Measurements from ENCODE around the gene SLC9A3.
"Not testable (repeated sequence)": the region's sequence is repeated elsewhere in the genome, so short reads cannot be mapped to it uniquely, and the experiment has no call there.

SLC9A3 gene

GRCh38 chr5:523441-524222 lies 617 bp downstream of the SLC9A3 start:
- DNase-seq: no peak

GRCh38 chr5:522899-523440 lies 1.3 kb downstream of the SLC9A3 start:
- DNase-seq: no peak

DNA sequence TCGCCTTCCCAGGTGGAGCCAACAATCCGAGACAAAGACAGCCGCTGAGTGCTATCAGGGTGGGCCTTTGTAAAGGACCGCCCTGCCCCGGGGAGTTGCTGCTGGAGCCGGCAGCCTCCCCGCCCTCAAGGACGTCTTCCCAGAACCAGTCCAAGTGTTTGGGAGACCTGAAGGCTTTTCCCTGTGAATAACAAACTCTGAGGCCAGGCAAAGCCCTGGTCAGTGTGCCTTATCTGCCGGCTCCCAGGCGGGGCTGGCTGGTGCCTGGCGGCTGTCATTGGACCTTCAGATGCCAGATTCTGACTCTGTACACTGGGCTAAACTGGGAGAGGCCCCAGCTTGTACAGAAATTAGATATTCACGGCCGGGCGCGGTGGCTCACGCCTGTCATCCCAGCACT lies 2.1 kb downstream of the SLC9A3 start:
- no peak for DNase-seq

GRCh38 chr5:521680-522079 lies 2.6 kb downstream of the SLC9A3 start:
- no peak for DNase-seq

DNA sequence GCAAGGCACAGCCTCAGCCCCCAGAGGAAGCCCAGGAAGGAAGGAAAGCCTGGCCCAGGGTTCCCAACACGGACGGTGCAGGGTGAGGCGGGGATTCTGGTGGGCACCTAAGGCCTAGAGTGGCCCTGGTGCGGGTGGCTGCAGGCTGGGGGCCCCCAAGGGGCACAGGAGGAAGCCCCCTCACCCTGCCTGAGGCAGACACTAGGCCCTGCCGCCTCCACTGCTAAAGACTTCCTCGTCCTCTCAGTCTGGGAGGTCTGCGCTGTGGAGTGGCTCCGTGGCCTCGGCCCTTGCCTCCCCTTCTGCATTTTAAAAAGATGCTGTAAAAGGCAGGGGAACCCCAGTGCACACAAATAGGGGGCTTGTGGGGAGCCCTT lies 3.4 kb downstream of the SLC9A3 start:
- no peak for DNase-seq

- no peak for DNase-seq
Measured at GRCh38 chr5:520196-520849, 3.9 kb downstream of the SLC9A3 start.

GRCh38 chr5:518721-519120 lies 5.5 kb downstream of the SLC9A3 start:
- no peak for DNase-seq

DNA sequence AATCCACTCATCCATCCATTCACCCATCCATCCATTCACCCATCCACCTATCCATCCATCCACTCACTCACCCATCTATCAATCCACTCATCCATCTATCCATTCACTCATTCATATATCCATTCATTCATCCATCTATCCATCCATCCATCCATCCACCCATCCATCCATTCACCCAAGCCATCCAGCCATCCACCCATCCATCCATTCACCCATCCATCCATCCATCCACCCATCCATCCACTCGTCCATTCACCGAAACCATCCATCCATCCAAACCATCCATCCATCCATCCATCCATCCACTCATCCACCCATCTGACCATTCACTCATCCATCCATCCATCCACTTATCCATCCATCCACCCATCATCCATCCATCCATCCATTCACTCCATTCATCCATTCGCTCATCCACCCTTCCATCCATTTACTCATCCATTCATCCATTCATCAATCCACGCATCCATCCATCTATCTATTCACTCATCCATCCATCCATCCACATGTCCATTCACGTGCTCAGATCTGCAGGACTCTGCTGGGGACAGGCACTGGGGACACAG lies 6.6 kb downstream of the SLC9A3 start:
- DNase-seq: no peak

DNA sequence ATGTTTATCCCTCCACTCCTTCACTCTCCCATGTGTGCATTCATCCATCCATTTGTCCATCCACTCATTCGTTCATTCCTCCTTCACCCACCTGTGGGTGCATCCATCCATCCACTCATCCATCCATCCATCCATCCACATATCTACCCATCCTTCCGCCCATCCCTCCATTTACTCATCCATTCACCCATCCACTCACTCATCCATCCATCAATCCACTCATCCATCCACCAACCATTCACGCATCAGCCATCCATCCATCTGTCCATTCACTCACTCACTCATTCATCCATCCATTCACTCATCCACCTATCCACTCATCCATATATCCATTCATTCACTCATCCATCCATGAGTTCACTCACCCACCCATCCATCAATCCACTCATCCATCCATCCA lies 7.3 kb downstream of the SLC9A3 start:
- DNase-seq: no peak

GRCh38 chr5:516338-516925 lies 7.8 kb downstream of the SLC9A3 start:
- DNase-seq: no peak

DNA sequence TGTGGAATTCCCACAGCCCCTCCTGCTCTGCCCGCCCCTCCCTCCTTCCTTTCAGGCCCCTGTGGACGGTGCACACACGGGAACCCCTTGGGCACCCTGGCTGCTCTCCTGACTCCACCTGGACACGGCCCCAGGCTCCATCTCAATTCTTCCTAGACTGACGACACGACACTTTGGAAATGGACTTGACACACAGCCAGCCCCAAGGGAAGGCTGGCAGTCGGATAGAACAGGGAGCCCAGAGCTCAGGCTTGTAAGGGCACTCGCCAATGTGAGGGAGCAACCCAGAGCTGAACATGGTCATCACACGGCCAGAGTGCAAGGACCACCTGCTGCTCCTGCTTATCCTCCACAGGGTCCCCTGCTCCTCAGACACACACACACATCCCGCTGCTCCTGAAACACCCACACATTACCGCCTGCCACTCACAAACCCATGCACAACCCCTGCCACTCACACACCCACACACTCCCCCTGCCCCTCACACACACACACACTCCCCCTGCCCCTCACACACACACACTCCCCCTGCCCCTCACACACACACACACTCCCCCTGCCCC lies 8.9 kb downstream of the SLC9A3 start:
- no peak for DNase-seq

- no peak for DNase-seq
Measured at GRCh38 chr5:514673-515072, 9.6 kb downstream of the SLC9A3 start.

GRCh38 chr5:514101-514485 lies 10.2 kb downstream of the SLC9A3 start:
- no peak for DNase-seq

- DNase-seq: no peak
Measured at GRCh38 chr5:513216-514100, 10.8 kb downstream of the SLC9A3 start.

DNA sequence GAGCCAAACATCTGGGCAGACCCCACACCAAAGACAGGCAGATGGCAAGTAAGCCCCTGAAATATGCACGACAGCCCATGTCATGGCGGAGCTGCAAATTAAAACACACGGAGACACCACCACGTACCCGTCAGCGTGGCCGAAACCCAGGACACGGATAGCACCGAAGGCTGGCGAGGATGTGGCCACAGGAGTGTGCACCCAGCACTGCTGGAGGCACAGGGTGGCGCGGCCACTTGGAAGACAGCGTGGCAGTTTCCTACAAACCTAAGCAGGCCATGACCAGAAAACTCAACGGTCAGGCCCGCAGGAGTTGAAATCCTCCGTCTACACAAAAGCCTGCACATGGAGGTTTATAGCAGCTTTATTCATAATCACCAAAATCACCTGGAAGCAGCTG lies 12.8 kb downstream of the SLC9A3 start:
- DNase-seq: no peak

- no peak for DNase-seq
Measured at GRCh38 chr5:510521-510920, 13.7 kb downstream of the SLC9A3 start.

DNA sequence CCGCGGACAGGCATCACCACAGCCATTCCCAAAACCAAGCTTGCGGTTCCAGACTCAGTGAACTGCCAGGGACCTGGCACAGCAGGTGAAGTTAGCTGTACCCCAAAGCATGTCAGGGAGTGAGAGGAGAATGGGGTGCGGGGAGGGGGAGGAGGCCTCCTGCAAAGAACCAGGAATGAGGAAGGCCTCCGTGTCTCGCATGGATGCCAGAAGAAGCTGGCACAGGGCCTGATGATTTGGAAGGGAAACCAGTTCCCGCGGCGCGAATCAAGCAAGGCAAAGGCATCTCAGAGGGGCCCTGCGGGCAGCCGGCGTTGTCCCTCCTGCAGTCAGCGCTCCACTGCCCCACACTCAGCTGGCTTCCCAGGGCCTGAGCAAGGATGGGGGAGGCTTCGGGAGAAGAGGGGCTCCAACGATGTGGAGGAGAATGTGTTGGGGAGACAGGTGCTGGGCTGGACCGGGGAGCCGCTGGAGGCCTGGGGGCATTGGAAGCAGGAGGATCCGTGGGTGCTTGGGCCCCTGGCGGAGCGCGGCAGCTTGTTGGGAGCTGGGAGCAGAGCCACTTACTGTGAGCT lies 14.6 kb downstream of the SLC9A3 start:
- no peak for DNase-seq

- not testable (repeated sequence) for DNase-seq
Measured at GRCh38 chr5:507986-508575, 16.2 kb downstream of the SLC9A3 start.

DNA sequence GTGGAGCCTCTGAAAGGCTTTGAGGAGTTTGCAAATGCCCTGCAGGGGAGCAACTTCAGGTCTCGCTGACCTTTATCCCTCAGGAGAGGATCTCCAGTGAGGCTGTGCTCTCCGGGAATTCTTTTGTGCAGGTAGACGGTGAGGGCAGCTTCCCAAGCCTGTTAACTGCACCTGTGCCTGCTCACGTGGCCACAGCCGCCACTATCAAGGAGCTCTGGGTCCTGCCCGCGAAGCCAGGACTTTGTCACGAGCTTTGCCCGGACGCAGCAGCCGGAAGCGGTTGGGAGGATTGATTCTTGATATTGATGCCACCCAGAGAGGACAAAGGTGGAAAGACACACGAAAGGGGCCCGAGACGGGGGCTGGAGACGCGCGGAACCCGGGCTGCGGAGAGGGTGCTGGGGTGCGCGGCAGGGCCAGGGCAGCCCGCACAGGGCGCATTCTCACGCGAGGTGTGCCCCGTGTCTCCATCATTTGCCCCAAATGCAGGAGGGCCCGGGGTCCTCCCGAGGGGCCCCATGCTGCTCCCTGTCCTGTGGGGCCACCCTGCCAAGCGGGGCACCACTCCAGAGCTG lies 18.2 kb downstream of the SLC9A3 start:
- DNase-seq: no peak

GRCh38 chr5:504326-505154 lies 19.7 kb downstream of the SLC9A3 start:
- DNase-seq: no peak

All from NK-92 treated with Interleukin-12 subunit alpha and Interleukin-12 subunit beta, amount 100 ng/mL, for 24 hours (cell line).